Measurements from ENCODE around the gene ABI3.

Gene ABI3

GRCh38 chr17:49198211-49198610 lies 12.3 kb upstream of the ABI3 start:
- Histone ChIP-seq H3K27ac (no peak overlapping the region), H3K4me2 (no peak overlapping the region), H2AFZ (ENCODE audit: low read depth) (no peak overlapping the region), H3K4me3 (IDR thresholded peaks at IDR 0.05; ENCODE audit: insufficient read depth, low read depth, low read length) (no peak overlapping the region), H3K36me3 (ENCODE audit: insufficient read depth) (no peaks in the 10 kb centered on the region), H3K9ac (no peak overlapping the region), H4K20me1 (ENCODE audit: insufficient read depth) (no peaks in the 10 kb centered on the region), H3K27me3 (ENCODE audit: insufficient read depth, low read depth) (peaks cover 9% of the 10 kb centered on the region), H3K79me2 (ENCODE audit: insufficient read depth, low read depth) (no peaks in the 10 kb centered on the region), H3K4me1 (ENCODE audit: low read depth, poor library complexity, severe bottlenecking) (no peaks in the 10 kb centered on the region)
- no peak for TF ChIP-seq CTCF (conservative IDR thresholded peaks at IDR 0.05; ENCODE audit: low read depth, low read length)

DNA sequence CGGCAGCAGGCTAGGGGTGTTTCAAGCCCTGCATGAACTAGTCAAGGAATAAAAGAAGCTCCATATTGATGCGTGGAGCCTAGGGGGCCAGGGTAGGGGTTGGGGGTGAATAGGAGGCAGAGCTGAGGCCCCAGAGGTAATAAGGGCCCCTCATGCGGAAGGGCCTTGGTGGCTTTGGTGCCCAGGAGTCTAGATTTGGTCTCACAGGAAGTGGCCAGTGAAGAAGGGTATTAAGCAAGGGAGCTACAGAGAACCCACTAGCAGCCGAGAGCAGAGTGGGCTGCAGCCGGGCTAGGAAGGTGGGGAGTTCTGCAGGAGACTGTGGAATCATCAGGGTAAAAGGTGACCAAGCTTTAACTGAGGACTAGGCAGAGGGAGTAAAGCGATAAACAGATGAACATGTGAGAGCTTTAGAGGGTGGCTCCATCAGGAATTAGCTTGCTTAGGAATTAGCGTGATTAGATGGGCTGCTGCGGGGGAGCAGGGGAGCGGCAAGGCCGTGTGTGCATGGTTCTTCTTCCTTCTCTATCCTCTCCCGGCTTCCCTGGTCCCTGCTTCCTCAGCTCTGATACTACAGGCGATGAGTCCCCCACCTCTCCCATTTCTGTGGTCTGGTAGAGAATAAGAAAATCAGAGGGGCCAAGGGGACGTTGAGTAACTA lies 10.0 kb upstream of the ABI3 start:
- no peak overlapping the region for H2AFZ ChIP-seq (ENCODE audit: low read depth)
- no peak for TF ChIP-seq CTCF (conservative IDR thresholded peaks at IDR 0.05; ENCODE audit: low read depth, low read length)

GRCh38 chr17:49201481-49201927 lies 9.0 kb upstream of the ABI3 start:
- no peak overlapping the region for H3K4me2 ChIP-seq
- H3K79me2 ChIP-seq (ENCODE audit: insufficient read depth, low read depth) = no peaks in the 10 kb centered on the region
- H4K20me1 ChIP-seq (ENCODE audit: insufficient read depth) = no peaks in the 10 kb centered on the region
- H3K27ac ChIP-seq = no peak overlapping the region
- peaks cover 13% of the 10 kb centered on the region for H3K27me3 ChIP-seq (ENCODE audit: insufficient read depth, low read depth)
- TF ChIP-seq CTCF (conservative IDR thresholded peaks at IDR 0.05; ENCODE audit: low read depth, low read length) = no peak
- H3K36me3 ChIP-seq (ENCODE audit: insufficient read depth) = no peaks in the 10 kb centered on the region
- H3K9ac ChIP-seq = no peak overlapping the region
- no peaks in the 10 kb centered on the region for H3K4me1 ChIP-seq (ENCODE audit: low read depth, poor library complexity, severe bottlenecking)
- H2AFZ ChIP-seq (ENCODE audit: low read depth) = no peak overlapping the region
- no peak overlapping the region for H3K4me3 ChIP-seq (IDR thresholded peaks at IDR 0.05; ENCODE audit: insufficient read depth, low read depth, low read length)

More for the DNA sequence above, 10.0 kb upstream of the ABI3 start:
- H3K9ac ChIP-seq = no peak overlapping the region
- no peaks in the 10 kb centered on the region for H4K20me1 ChIP-seq (ENCODE audit: insufficient read depth)
- no peak overlapping the region for H3K27ac ChIP-seq
- H3K36me3 ChIP-seq (ENCODE audit: insufficient read depth) = no peaks in the 10 kb centered on the region
- no peaks in the 10 kb centered on the region for H3K4me1 ChIP-seq (ENCODE audit: low read depth, poor library complexity, severe bottlenecking)
- H3K4me3 ChIP-seq (IDR thresholded peaks at IDR 0.05; ENCODE audit: insufficient read depth, low read depth, low read length) = no peak overlapping the region
- no peak overlapping the region for H3K4me2 ChIP-seq
- peaks cover 13% of the 10 kb centered on the region for H3K27me3 ChIP-seq (ENCODE audit: insufficient read depth, low read depth)
- no peaks in the 10 kb centered on the region for H3K79me2 ChIP-seq (ENCODE audit: insufficient read depth, low read depth)

DNA sequence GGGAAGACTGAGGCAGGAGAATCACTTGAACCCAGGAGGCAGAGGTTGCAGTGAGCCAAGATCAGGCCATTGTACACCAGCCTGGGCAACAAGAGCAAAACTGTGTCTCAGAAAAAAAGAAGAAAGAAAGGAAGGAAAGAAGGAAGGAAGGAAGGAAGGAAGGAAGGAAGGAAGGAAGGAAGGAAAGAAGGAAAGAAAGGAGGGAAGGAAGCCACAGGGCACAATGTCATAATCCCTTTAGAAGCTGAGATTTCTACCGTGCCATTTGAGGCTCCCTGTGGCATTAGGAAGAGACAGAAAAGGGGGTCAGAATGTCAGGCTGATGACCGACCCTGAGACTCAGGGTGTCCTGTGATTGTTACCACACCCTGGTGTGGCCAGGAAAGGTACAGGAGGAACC lies 6.7 kb upstream of the ABI3 start:
- Histone ChIP-seq H4K20me1 (ENCODE audit: insufficient read depth) (no peaks in the 10 kb centered on the region), H3K79me2 (ENCODE audit: insufficient read depth, low read depth) (no peaks in the 10 kb centered on the region), H3K4me2 (no peak overlapping the region), H3K9ac (no peak overlapping the region), H3K4me1 (ENCODE audit: low read depth, poor library complexity, severe bottlenecking) (no peaks in the 10 kb centered on the region), H3K27ac (no peak overlapping the region), H3K36me3 (ENCODE audit: insufficient read depth) (no peaks in the 10 kb centered on the region), H3K27me3 (ENCODE audit: insufficient read depth, low read depth) (peaks cover 19% of the 10 kb centered on the region), H2AFZ (ENCODE audit: low read depth) (no peak overlapping the region), H3K4me3 (IDR thresholded peaks at IDR 0.05; ENCODE audit: insufficient read depth, low read depth, low read length) (no peak overlapping the region)
- no peak for TF ChIP-seq CTCF (conservative IDR thresholded peaks at IDR 0.05; ENCODE audit: low read depth, low read length)

All from KMS-11 (cell line).